H9 (cell line): ENCODE results near the gene EHBP1L1. TPM values are rescaled to one million over a fixed set of nuclear protein-coding genes. Genes with fewer than 3 reads are reported as not detected.

Source experiments
- DNase-seq: peaks from one replicate; pipeline ENCODE4 v3.0.0-alpha.2; 2017
- H2AFZ ChIP-seq: one replicate; pipeline ENCODE4 v1.6.1; 2013; ENCODE audit warnings: mild to moderate bottlenecking, low read length, control low read depth, moderate library complexity
- H2AK5ac ChIP-seq: 2 replicates; pipeline ENCODE4 v1.6.1; 2013; ENCODE audit warnings: low read length, control low read depth, mixed read lengths; ENCODE audit not compliant: insufficient read length
- H2BK120ac ChIP-seq: one replicate; pipeline ENCODE4 v1.6.1; 2013; ENCODE audit warnings: low read depth, mild to moderate bottlenecking, low read length, control low read depth, inconsistent platforms; ENCODE audit not compliant: poor library complexity, severe bottlenecking
- H2BK12ac ChIP-seq: 2 replicates; pipeline ENCODE4 v1.6.1; 2013; ENCODE audit warnings: low read length, control low read depth, mixed read lengths, low read depth; ENCODE audit not compliant: insufficient read length
- H2BK15ac ChIP-seq: 2 replicates; pipeline ENCODE4 v1.6.1; 2013; ENCODE audit warnings: low read depth, low read length, control low read depth
- H2BK20ac ChIP-seq: one replicate; pipeline ENCODE4 v1.6.1; 2013; ENCODE audit warnings: low read depth, mild to moderate bottlenecking, low read length, control low read depth, inconsistent platforms; ENCODE audit not compliant: poor library complexity, severe bottlenecking
- H2BK5ac ChIP-seq: 2 replicates; pipeline ENCODE4 v1.6.1; 2013; ENCODE audit warnings: low read length, control low read depth, mixed read lengths; ENCODE audit not compliant: insufficient read length
- H3K14ac ChIP-seq: 2 replicates; pipeline ENCODE4 v1.6.1; 2013; ENCODE audit warnings: low read length, control low read depth; ENCODE audit not compliant: insufficient read depth
- H3K18ac ChIP-seq: 2 replicates; pipeline ENCODE4 v1.6.1; 2013; ENCODE audit warnings: low read depth, mild to moderate bottlenecking, mixed read lengths, low read length, control low read depth; ENCODE audit not compliant: insufficient read length
- H3K23ac ChIP-seq: 2 replicates; pipeline ENCODE4 v1.6.1; 2013; ENCODE audit warnings: low read length, control low read depth, mixed read lengths, low read depth; ENCODE audit not compliant: insufficient read length
- H3K23me2 ChIP-seq: 2 replicates; pipeline ENCODE4 v1.6.1; 2013; ENCODE audit warnings: low read depth, mild to moderate bottlenecking, mixed read lengths, low read length, control low read depth; ENCODE audit not compliant: insufficient read length, poor library complexity, severe bottlenecking
- H3K27ac ChIP-seq: 2 replicates; pipeline ENCODE4 v1.5.1; 2013; ENCODE audit warnings: low read length, control low read depth, mixed read lengths, low read depth; ENCODE audit not compliant: insufficient read length
- H3K27me3 ChIP-seq: 2 replicates; pipeline ENCODE4 v1.6.1; 2013; ENCODE audit warnings: low read length, control low read depth, inconsistent platforms; ENCODE audit not compliant: insufficient read depth
- H3K4ac ChIP-seq: 2 replicates; pipeline ENCODE4 v1.6.1; 2013; ENCODE audit warnings: low read depth, mild to moderate bottlenecking, control low read depth, inconsistent platforms, low read length, moderate library complexity
- H3K4me1 ChIP-seq: 2 replicates; pipeline ENCODE4 v1.6.1; 2013; ENCODE audit warnings: low read length, control low read depth, inconsistent platforms; ENCODE audit not compliant: insufficient read depth
- H3K4me2 ChIP-seq: 2 replicates; pipeline ENCODE4 v1.6.1; 2013; ENCODE audit warnings: low read length, control low read depth, mixed read lengths; ENCODE audit not compliant: insufficient read length, insufficient read depth
- H3K56ac ChIP-seq: 2 replicates; pipeline ENCODE4 v1.6.1; 2013; ENCODE audit warnings: low read depth, mild to moderate bottlenecking, mixed read lengths, low read length, control low read depth; ENCODE audit not compliant: insufficient read length
- H3K79me1 ChIP-seq: 2 replicates; pipeline ENCODE4 v1.6.1; 2013; ENCODE audit warnings: low read depth, mild to moderate bottlenecking, moderate library complexity, low read length, control low read depth, inconsistent platforms; ENCODE audit not compliant: insufficient read depth, poor library complexity, severe bottlenecking
- H3K79me2 ChIP-seq: 2 replicates; pipeline ENCODE4 v1.6.1; 2013; ENCODE audit warnings: low read length, control low read depth, inconsistent platforms; ENCODE audit not compliant: insufficient read depth
- H3K9ac ChIP-seq: 2 replicates; pipeline ENCODE4 v1.6.1; 2013; ENCODE audit warnings: low read length, control low read depth, mixed read lengths; ENCODE audit not compliant: insufficient read length; ENCODE audit errors: extremely low read depth
- H3K9me3 ChIP-seq: one replicate; pipeline ENCODE4 v1.6.1; 2013; ENCODE audit warnings: low read depth, low read length, inconsistent platforms; ENCODE audit not compliant: control insufficient read depth
- H3T11ph ChIP-seq: one replicate; pipeline ENCODE4 v1.6.1; 2013; ENCODE audit warnings: mild to moderate bottlenecking, low read length, control low read depth, inconsistent platforms
- H4K20me1 ChIP-seq: one replicate; pipeline ENCODE4 v1.6.1; 2013; ENCODE audit not compliant: control insufficient read depth, insufficient read length, insufficient read depth
- H4K5ac ChIP-seq: 2 replicates; pipeline ENCODE4 v1.6.1; 2013; ENCODE audit warnings: low read depth, mild to moderate bottlenecking, mixed read lengths, low read length, control low read depth; ENCODE audit not compliant: insufficient read length
- H4K8ac ChIP-seq: replicated peaks from 2 replicates; pipeline ENCODE4 v1.6.1; 2013; ENCODE audit warnings: low read length, control low read depth, mixed read lengths, low read depth; ENCODE audit not compliant: insufficient read length
- H4K91ac ChIP-seq: 2 replicates; pipeline ENCODE4 v1.6.1; 2013; ENCODE audit warnings: low read depth, mild to moderate bottlenecking, moderate library complexity, mixed read lengths, low read length, control low read depth; ENCODE audit not compliant: insufficient read length
- H3K27ac Mint-ChIP-seq, 3 experiments: 2 replicates in 2 of 3; 3 replicates in 1 of 3; pipeline ENCODE4 v1.8.0; 2020 to 2021; ENCODE audit warnings: mixed read lengths in 3 of 3, mild to moderate bottlenecking in 1 of 3, moderate library complexity in 1 of 3
- H3K27me3 Mint-ChIP-seq: 2 replicates; pipeline ENCODE4 v1.8.0; 2021; ENCODE audit warnings: low read depth, mild to moderate bottlenecking, moderate library complexity, mixed read lengths
- H3K36me3 Mint-ChIP-seq, 3 experiments: 2 replicates in 2 of 3; 3 replicates in 1 of 3; pipeline ENCODE4 v1.8.0; 2020 to 2021; ENCODE audit warnings: low read depth in 3 of 3, mixed read lengths in 3 of 3; ENCODE audit not compliant: insufficient read depth in 1 of 3
- H3K4me1 Mint-ChIP-seq, 2 experiments: 2 replicates each; pipeline ENCODE4 v1.8.0; 2020; ENCODE audit warnings: mixed read lengths in 2 of 2
- H3K4me3 Mint-ChIP-seq, 2 experiments: 2 replicates in 1 of 2; 3 replicates in 1 of 2; pipeline ENCODE4 v1.8.0; 2020 to 2021; ENCODE audit warnings: mild to moderate bottlenecking in 2 of 2, mixed read lengths in 2 of 2, moderate library complexity in 1 of 2
- H3K9me3 Mint-ChIP-seq, 2 experiments: 2 replicates in 1 of 2; 3 replicates in 1 of 2; pipeline ENCODE4 v1.8.0; 2020; ENCODE audit warnings: mild to moderate bottlenecking in 2 of 2, mixed read lengths in 2 of 2, moderate library complexity in 1 of 2
- WGBS: extraction: QIAGEN DNeasy Blood & Tissue Kit; methylation state at CpG from one replicate; pipeline ENCODE4 v1.1.7; 2013; ENCODE audit warnings: missing lambda C conversion rate, low lambda C conversion rate, mixed read lengths; ENCODE audit not compliant: insufficient read length; ENCODE audit errors: extremely low coverage; 5-methylcytosine and 5-hydroxymethylcytosine counted together
- total RNA-seq: library from RNA; stranded (reverse); gene quantifications from 2 replicates; pipeline ENCODE4 v1.2.1, GENCODE V29; 2021
- TF ChIP-seq, protein P1 (sequence below): fragments of 200-600 bp; sonication (generic); conservative IDR thresholded peaks from 3 replicates; pipeline ENCODE4 v1.8.0; 2021; ENCODE audit warnings: antibody characterized with exemption, mild to moderate bottlenecking

Gene EHBP1L1
- total RNA-seq, 1 experiment from 2014 or later = 13.8 TPM

DNA sequence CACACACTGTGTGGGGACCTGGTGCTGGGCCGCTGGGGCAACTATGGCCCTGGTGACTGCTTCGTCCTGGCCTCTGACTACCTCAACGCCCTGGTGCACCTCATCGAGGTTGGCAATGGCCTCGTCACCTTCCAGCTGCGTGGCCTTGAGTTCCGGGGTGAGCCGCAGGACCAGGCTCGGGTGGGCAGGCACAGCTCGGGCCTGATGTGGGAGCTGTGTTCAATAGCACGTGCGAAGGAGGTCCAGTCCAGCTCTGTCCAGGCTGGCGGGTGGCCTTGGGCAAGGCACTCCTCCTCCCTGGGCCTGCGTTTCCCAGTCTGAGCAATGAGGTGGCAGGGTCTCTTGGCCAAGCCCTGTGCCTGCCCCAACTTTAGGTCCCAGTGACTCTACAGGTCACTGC lies 53.7 kb downstream of the EHBP1L1 start:
- Histone ChIP-seq H3K23ac (no peak overlapping the region), H3K4me1 (no peaks in the 10 kb centered on the region), H3K4me2 (no peak overlapping the region), H2AK5ac (no peak overlapping the region), H3K56ac (no peak overlapping the region), H3K9me3 (no peaks in the 10 kb centered on the region), H3K27ac (no peak overlapping the region), H3K79me2 (no peaks in the 10 kb centered on the region), H3K27me3 (no peaks in the 10 kb centered on the region), H3K18ac (no peak overlapping the region), H2BK120ac (no peak overlapping the region), H2BK5ac (no peak overlapping the region), H3K23me2 (no peaks in the 10 kb centered on the region), H3K9ac (no peak overlapping the region), H3K4ac (no peak overlapping the region), H2AFZ (no peak overlapping the region), H4K8ac (no peak overlapping the region), H2BK15ac (no peak overlapping the region), H4K20me1 (no peaks in the 10 kb centered on the region), H2BK20ac (no peak overlapping the region), H3K14ac (no peak overlapping the region), H3K79me1 (no peaks in the 10 kb centered on the region), H2BK12ac (no peak overlapping the region), H3T11ph (no peak overlapping the region), H4K91ac (no peak overlapping the region), H4K5ac (no peak overlapping the region)
- H3K9me3 Mint-ChIP-seq = no peaks in the 10 kb centered on the region
- H3K36me3 Mint-ChIP-seq = peaks cover 11 to 68% (median 63%) of the 10 kb centered on the region in 3 experiments; a peak in 6 of 7 replicates
- H3K4me3 Mint-ChIP-seq = no peak overlapping the region
- TF ChIP-seq, protein P1, sequence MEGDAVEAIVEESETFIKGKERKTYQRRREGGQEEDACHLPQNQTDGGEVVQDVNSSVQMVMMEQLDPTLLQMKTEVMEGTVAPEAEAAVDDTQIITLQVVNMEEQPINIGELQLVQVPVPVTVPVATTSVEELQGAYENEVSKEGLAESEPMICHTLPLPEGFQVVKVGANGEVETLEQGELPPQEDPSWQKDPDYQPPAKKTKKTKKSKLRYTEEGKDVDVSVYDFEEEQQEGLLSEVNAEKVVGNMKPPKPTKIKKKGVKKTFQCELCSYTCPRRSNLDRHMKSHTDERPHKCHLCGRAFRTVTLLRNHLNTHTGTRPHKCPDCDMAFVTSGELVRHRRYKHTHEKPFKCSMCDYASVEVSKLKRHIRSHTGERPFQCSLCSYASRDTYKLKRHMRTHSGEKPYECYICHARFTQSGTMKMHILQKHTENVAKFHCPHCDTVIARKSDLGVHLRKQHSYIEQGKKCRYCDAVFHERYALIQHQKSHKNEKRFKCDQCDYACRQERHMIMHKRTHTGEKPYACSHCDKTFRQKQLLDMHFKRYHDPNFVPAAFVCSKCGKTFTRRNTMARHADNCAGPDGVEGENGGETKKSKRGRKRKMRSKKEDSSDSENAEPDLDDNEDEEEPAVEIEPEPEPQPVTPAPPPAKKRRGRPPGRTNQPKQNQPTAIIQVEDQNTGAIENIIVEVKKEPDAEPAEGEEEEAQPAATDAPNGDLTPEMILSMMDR = no peak
- DNase-seq = no peak
- no CpG with 5 or more reads among the region's 14 CpGs for WGBS
- no peaks in the 10 kb centered on the region for H3K4me1 Mint-ChIP-seq
- no peaks in the 10 kb centered on the region for H3K27me3 Mint-ChIP-seq
- H3K27ac Mint-ChIP-seq = no peak overlapping the region
